ENCODE measurements around the gene DDX24.

DNA sequence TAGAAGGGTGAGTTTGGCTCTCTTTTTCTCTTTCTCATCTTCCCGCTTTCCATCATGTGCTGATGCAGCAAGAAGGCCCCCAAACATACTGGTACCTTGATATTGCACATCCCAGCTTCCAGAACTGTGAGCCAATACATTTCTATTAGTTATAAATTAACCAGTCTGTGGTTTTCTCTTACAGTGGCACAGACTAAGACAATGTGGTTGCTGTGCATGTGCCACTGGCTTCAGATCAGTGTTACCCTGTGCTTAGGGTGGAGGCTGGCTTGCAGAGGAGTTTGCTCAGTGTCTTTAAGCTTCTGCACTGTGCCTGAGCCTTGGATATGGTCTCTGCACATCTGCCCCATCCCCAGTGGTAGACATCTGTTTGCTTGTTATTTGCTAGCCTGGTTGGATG is 42.9 kb upstream of the DDX24 start:
- TF ChIP-seq, protein P1, sequence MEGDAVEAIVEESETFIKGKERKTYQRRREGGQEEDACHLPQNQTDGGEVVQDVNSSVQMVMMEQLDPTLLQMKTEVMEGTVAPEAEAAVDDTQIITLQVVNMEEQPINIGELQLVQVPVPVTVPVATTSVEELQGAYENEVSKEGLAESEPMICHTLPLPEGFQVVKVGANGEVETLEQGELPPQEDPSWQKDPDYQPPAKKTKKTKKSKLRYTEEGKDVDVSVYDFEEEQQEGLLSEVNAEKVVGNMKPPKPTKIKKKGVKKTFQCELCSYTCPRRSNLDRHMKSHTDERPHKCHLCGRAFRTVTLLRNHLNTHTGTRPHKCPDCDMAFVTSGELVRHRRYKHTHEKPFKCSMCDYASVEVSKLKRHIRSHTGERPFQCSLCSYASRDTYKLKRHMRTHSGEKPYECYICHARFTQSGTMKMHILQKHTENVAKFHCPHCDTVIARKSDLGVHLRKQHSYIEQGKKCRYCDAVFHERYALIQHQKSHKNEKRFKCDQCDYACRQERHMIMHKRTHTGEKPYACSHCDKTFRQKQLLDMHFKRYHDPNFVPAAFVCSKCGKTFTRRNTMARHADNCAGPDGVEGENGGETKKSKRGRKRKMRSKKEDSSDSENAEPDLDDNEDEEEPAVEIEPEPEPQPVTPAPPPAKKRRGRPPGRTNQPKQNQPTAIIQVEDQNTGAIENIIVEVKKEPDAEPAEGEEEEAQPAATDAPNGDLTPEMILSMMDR (IDR thresholded peaks at IDR 0.05) = no peak
- no peak for TF ChIP-seq POLR2A (IDR thresholded peaks at IDR 0.05)

All from heart left ventricle (tissue), 13 donors.